Progenitor cell of endocrine pancreas (in vitro differentiated cells): ENCODE measurements around the gene RASGRP3. TPM values are rescaled to one million over a fixed set of nuclear protein-coding genes. Genes with fewer than 3 reads are reported as not detected.
"Not testable (repeated sequence)": the region's sequence is repeated elsewhere in the genome, so short reads cannot be mapped to it uniquely, and the experiment has no call there.

ENCODE experiments used
- DNase-seq: peaks from one replicate; pipeline ENCODE4 v3.0.0; 2021; ENCODE audit warnings: low spot score; ENCODE audit not compliant: unreplicated experiment
- H3K27ac Mint-ChIP-seq: 2 replicates; pipeline ENCODE4 v1.8.0; 2021; ENCODE audit warnings: mild to moderate bottlenecking, moderate library complexity, mixed read lengths
- H3K27me3 Mint-ChIP-seq: 2 replicates; pipeline ENCODE4 v1.8.0; 2021; ENCODE audit warnings: mixed read lengths
- H3K36me3 Mint-ChIP-seq: 2 replicates; pipeline ENCODE4 v1.8.0; 2022; ENCODE audit warnings: mixed read lengths; ENCODE audit not compliant: insufficient read depth
- H3K4me1 Mint-ChIP-seq: 2 replicates; pipeline ENCODE4 v1.8.0; 2021; ENCODE audit warnings: low read depth, mixed read lengths
- H3K4me3 Mint-ChIP-seq: 2 replicates; pipeline ENCODE4 v1.8.0; 2021; ENCODE audit warnings: low read depth, mild to moderate bottlenecking, moderate library complexity, mixed read lengths
- H3K9me3 Mint-ChIP-seq: 2 replicates; pipeline ENCODE4 v1.8.0; 2021; ENCODE audit warnings: low read depth, mixed read lengths
- CTCF ChIP-seq: fragments of 200-600 bp; sonication (generic); IDR thresholded peaks from one replicate; pipeline ENCODE4 v1.5.0; 2021; ENCODE audit warnings: antibody characterized with exemption, mild to moderate bottlenecking; ENCODE audit not compliant: unreplicated experiment
- total RNA-seq: library from RNA; stranded (reverse); gene quantifications from 2 replicates; pipeline ENCODE4 v1.2.1, GENCODE V29; 2021

Gene RASGRP3
- total RNA-seq, 1 donor from 2014 or later, result not detected

- DNase-seq, result no peak
- no peaks in the 10 kb centered on the region for H3K4me1 Mint-ChIP-seq
- no peaks in the 10 kb centered on the region for H3K36me3 Mint-ChIP-seq
- TF ChIP-seq CTCF, result peak; percentile 70
- H3K27me3 Mint-ChIP-seq, result peaks cover 20% of the 10 kb centered on the region
- H3K27ac Mint-ChIP-seq, result no peak overlapping the region
- H3K4me3 Mint-ChIP-seq, result no peak overlapping the region
- H3K9me3 Mint-ChIP-seq, result no peaks in the 10 kb centered on the region
Observed at GRCh38 chr2:33441235-33441810, 35.1 kb upstream of the RASGRP3 start.

GRCh38 chr2:33442052-33442451 lies 34.4 kb upstream of the RASGRP3 start:
- peaks cover 18% of the 10 kb centered on the region for H3K27me3 Mint-ChIP-seq
- not testable (repeated sequence) for H3K27ac Mint-ChIP-seq, H3K9me3 Mint-ChIP-seq, DNase-seq, H3K36me3 Mint-ChIP-seq, H3K4me1 Mint-ChIP-seq, H3K4me3 Mint-ChIP-seq

GRCh38 chr2:33442528-33443079 lies 33.8 kb upstream of the RASGRP3 start:
- Mint-ChIP-seq H3K4me1 (no peaks in the 10 kb centered on the region), H3K27ac (no peak overlapping the region), H3K36me3 (no peaks in the 10 kb centered on the region), H3K4me3 (no peak overlapping the region), H3K9me3 (no peaks in the 10 kb centered on the region), H3K27me3 (peaks cover 18% of the 10 kb centered on the region)
- DNase-seq, result no peak
- TF ChIP-seq CTCF, result no peak

GRCh38 chr2:33443274-33443829 lies 33.1 kb upstream of the RASGRP3 start:
- Mint-ChIP-seq H3K36me3 (no peaks in the 10 kb centered on the region), H3K27me3 (peaks cover 18% of the 10 kb centered on the region), H3K27ac (no peak overlapping the region), H3K4me1 (no peaks in the 10 kb centered on the region), H3K9me3 (no peaks in the 10 kb centered on the region), H3K4me3 (no peak overlapping the region)
- TF ChIP-seq CTCF, result no peak
- DNase-seq, result no peak

GRCh38 chr2:33444967-33445366 lies 31.5 kb upstream of the RASGRP3 start:
- H3K4me1 Mint-ChIP-seq, result no peaks in the 10 kb centered on the region
- no peak for DNase-seq
- H3K27ac Mint-ChIP-seq, result no peak overlapping the region
- no peak for TF ChIP-seq CTCF
- H3K9me3 Mint-ChIP-seq, result no peaks in the 10 kb centered on the region
- H3K27me3 Mint-ChIP-seq, result peaks cover 8% of the 10 kb centered on the region
- no peaks in the 10 kb centered on the region for H3K36me3 Mint-ChIP-seq
- no peak overlapping the region for H3K4me3 Mint-ChIP-seq
